Measurements from ENCODE around the gene CD84. TPM values are rescaled to one million over a fixed set of nuclear protein-coding genes. Genes with fewer than 3 reads are reported as not detected.

The CD84 gene
- total RNA-seq, 4 donors from 2014 or later: 2.4 to 12.0 (median 6.2) TPM

DNA sequence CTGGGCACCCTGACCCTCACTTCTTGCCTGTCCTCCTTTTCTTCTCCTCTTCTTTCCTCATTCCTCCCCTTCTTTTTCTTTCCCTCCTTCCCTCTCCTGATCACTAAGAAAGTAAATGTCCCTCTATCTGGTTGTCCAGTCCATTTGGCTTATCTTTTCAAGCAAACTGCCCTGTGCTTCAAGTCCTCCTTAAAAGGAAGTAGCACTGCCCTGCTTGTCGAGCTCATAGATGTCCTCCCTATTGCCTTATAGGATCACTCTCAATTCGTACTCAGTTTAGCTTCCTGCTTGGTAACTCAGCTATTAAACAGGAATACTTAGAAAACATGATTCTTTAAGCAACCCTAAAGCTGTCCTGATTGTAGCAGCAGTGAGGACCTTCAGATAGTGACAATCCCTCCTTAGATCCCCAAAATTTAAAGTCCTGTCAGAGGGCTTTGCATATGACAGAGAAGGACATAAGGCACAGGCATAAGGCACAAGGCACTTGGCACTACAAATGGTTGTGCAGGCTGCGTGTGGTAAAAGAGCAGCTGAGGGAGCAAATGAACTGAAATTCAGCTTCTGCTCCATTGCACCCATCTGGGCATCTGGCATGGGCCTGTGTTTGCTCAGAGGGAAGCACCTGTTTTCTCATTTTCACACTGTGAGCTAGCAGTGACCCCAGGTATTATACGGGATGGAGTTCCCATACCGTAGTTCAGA lies 30.2 kb downstream of the CD84 start:
- H3K4me3 ChIP-seq: no peak overlapping the region
- TF ChIP-seq EP300 (IDR thresholded peaks at IDR 0.05) (no peak), POLR2A (IDR thresholded peaks at IDR 0.05) (no peak)
- TF ChIP-seq, protein P1, sequence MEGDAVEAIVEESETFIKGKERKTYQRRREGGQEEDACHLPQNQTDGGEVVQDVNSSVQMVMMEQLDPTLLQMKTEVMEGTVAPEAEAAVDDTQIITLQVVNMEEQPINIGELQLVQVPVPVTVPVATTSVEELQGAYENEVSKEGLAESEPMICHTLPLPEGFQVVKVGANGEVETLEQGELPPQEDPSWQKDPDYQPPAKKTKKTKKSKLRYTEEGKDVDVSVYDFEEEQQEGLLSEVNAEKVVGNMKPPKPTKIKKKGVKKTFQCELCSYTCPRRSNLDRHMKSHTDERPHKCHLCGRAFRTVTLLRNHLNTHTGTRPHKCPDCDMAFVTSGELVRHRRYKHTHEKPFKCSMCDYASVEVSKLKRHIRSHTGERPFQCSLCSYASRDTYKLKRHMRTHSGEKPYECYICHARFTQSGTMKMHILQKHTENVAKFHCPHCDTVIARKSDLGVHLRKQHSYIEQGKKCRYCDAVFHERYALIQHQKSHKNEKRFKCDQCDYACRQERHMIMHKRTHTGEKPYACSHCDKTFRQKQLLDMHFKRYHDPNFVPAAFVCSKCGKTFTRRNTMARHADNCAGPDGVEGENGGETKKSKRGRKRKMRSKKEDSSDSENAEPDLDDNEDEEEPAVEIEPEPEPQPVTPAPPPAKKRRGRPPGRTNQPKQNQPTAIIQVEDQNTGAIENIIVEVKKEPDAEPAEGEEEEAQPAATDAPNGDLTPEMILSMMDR (IDR thresholded peaks at IDR 0.05): no peak
- H3K9me3 ChIP-seq: no peaks in the 10 kb centered on the region
- DNase-seq (ENCODE audit: low spot score in 2 of 2): no peak
- no peaks in the 10 kb centered on the region for H3K36me3 ChIP-seq
- H3K4me1 ChIP-seq: no peaks in the 10 kb centered on the region
- no peak overlapping the region for H3K27ac ChIP-seq
- 60 to 64% methylated on average over 5 of the region's 5 CpGs for WGBS, 2 donors
- no peaks in the 10 kb centered on the region for H3K27me3 ChIP-seq

DNA sequence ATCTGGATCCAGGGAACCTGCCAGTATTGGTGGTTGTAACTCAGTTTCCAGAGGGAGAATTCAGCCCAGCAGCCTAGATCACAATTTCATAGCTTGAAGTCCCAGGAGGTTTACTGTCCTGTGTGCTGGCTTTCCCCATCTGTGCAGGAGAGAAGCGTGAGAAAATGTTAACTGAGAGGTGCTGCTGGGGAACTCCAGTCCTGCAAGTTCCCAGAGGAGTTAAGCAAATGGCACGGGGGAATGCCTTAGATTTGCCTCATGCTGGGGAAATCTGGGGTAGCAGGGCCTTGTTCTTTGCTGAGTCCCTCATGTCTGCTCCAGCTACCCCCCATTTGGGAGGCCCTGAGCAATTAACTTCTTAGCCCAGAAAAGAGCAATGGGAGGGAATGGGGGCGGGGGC lies 31.1 kb downstream of the CD84 start:
- TF ChIP-seq, protein P1 (IDR thresholded peaks at IDR 0.05): no peak
- TF ChIP-seq POLR2A (IDR thresholded peaks at IDR 0.05) (no peak), EP300 (IDR thresholded peaks at IDR 0.05) (no peak)
- Histone ChIP-seq H3K4me1 (no peaks in the 10 kb centered on the region), H3K36me3 (no peaks in the 10 kb centered on the region), H3K9me3 (no peaks in the 10 kb centered on the region), H3K27me3 (no peaks in the 10 kb centered on the region), H3K4me3 (no peak overlapping the region), H3K27ac (no peak overlapping the region)
- DNase-seq (ENCODE audit: low spot score in 2 of 2): no peak
- 69 to 74% methylated on average over 3 of the region's 3 CpGs for WGBS, 2 donors

DNA sequence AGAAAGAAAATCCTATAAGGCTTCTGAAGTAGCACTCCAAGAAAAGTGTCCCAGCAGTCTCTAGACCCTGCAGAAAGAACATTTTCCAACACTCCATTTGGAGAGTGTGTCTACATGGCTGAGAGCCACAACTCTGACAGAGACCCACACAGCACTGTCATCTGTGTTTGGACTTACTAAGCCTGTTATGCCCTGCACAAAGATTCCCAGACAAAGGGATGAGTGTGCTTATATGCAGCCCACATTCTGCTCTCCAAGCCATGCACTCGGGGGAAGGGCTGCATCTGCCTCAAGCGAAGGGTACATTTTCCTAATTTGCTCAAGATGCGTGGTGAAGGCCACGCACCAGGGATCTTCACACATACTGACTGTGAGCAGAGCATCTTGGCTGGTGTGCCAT lies 31.9 kb downstream of the CD84 start:
- no peak for DNase-seq (ENCODE audit: low spot score in 2 of 2)
- Histone ChIP-seq H3K27ac (no peak overlapping the region), H3K4me1 (no peaks in the 10 kb centered on the region), H3K4me3 (no peak overlapping the region), H3K27me3 (no peaks in the 10 kb centered on the region), H3K9me3 (no peaks in the 10 kb centered on the region), H3K36me3 (no peaks in the 10 kb centered on the region)
- TF ChIP-seq EP300 (IDR thresholded peaks at IDR 0.05) (no peak), POLR2A (IDR thresholded peaks at IDR 0.05) (no peak)
- TF ChIP-seq, protein P1 (IDR thresholded peaks at IDR 0.05): no peak
- 58 to 80% methylated on average over 4 of the region's 4 CpGs for WGBS, 2 donors

DNA sequence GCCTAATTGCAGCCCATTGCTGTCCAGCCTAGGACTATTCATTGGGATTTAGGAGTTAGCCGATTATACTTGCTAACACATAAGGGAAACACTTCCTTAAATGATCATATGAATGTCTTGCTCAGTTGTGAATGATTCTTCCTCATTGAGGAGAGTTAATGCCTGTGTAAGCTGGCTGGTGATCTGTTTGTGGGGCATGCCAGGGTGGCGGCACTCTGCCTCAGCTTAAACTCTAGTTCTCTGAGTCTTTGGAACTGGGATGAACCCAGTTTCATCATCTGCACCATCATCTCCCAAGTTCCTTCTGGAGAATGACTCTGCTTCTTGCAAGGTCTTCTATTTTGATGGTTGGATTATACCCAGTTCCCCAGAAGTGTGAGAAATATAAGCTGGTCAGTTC lies 32.4 kb downstream of the CD84 start:
- DNase-seq (ENCODE audit: low spot score in 2 of 2): no peak
- Histone ChIP-seq H3K36me3 (no peaks in the 10 kb centered on the region), H3K9me3 (no peaks in the 10 kb centered on the region), H3K4me3 (no peak overlapping the region), H3K4me1 (no peaks in the 10 kb centered on the region), H3K27ac (no peak overlapping the region), H3K27me3 (no peaks in the 10 kb centered on the region)
- WGBS, 2 donors: 92 to 96% methylated on average over 2 of the region's 2 CpGs
- TF ChIP-seq, protein P1 (IDR thresholded peaks at IDR 0.05): no peak
- TF ChIP-seq EP300 (IDR thresholded peaks at IDR 0.05): peak in 1 of 2 donors; percentile 48

DNA sequence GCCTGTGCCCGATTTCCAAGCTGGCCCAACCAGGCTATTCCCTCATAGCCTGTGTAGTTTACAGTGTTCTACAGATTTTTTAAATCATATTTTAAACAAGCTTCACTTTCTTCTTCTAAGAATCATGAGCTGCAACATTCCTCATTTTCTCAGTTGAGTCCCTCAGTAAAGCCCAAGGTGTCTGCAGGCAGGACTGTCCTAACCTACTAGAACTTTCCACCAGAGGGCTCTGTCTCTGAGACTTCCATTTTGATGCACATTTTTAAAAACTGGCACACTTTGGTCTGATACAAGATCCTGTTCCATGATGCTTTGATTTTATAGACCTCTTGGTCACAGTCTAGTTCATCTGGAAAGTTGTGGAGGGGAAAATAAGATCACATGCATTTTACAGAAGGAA lies 34.6 kb downstream of the CD84 start:
- H3K4me1 ChIP-seq: peaks cover 0 to 8% (median 0%) of the 10 kb centered on the region in 4 donors
- no peaks in the 10 kb centered on the region for H3K27me3 ChIP-seq
- no peak overlapping the region for H3K4me3 ChIP-seq
- H3K9me3 ChIP-seq: no peaks in the 10 kb centered on the region
- no peak for DNase-seq (ENCODE audit: low spot score in 2 of 2)
- TF ChIP-seq POLR2A (IDR thresholded peaks at IDR 0.05): no peak
- TF ChIP-seq, protein P1 (IDR thresholded peaks at IDR 0.05): no peak
- TF ChIP-seq EP300 (IDR thresholded peaks at IDR 0.05): no peak
- WGBS, 2 donors: 89 to 92% methylated on average over 1 of the region's 1 CpG
- H3K36me3 ChIP-seq: no peaks in the 10 kb centered on the region
- no peak overlapping the region for H3K27ac ChIP-seq
